ENCODE data around the gene PHF19. TPM values are rescaled to one million over a fixed set of nuclear protein-coding genes. Genes with fewer than 3 reads are reported as not detected.

The PHF19 gene
- total RNA-seq, 6 experiments from 2014 or later: 49.1 to 83.4 (median 75.7) TPM

DNA sequence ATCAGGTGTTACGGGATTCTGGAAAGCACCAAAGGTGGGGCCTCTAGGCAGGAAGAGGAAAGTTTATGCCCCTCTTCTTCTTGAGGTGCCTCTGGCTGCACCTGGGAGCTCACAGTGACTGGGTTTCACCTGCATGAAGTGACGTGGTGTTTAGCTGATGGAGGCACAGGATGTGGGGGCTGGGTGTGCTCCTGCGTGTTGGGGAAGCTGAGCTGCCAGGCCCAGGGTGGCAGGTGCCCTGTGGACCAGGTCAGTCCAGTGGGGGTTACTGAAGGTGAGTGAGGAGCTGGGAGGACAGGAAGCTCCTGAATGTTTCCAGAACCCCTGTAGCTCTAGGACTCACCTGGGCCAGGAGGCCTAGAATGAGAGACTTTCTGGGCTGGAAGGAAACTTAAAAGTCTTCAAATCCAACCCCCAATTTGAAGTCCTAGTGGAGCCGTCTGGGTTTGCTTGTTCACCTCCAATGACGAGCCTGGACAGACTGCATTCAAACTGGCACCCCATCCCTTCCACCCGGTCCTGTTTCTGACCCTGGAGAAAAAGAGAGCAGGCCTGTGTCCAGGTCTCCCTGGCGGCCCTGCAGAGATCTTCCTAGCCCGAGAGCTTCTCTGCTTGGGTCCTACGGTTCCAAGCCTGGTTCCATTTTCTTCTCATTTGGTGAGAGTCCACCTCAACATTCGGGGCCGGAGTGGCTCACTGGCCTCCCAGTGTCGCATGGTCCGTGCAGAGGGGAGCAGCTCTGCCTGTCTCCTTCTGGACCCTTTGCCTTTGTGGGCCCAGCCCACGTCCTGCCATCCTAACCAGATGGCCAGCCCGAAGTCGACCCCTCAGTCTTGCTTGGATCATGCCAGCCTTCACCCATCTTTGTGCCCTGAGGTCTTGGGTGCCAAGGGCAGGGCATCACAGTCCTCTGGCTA, 27.3 kb upstream of the PHF19 start:
- Mint-ChIP-seq H3K36me3 (ENCODE audit: low read depth) (no peaks in the 10 kb centered on the region), H3K27ac (no peak overlapping the region), H3K4me1 (ENCODE audit: low read depth) (no peaks in the 10 kb centered on the region), H3K9me3 (no peaks in the 10 kb centered on the region), H3K27me3 (ENCODE audit: insufficient read depth) (peaks cover 12% of the 10 kb centered on the region), H3K4me3 (no peak overlapping the region)
- TF ChIP-seq, protein P1, sequence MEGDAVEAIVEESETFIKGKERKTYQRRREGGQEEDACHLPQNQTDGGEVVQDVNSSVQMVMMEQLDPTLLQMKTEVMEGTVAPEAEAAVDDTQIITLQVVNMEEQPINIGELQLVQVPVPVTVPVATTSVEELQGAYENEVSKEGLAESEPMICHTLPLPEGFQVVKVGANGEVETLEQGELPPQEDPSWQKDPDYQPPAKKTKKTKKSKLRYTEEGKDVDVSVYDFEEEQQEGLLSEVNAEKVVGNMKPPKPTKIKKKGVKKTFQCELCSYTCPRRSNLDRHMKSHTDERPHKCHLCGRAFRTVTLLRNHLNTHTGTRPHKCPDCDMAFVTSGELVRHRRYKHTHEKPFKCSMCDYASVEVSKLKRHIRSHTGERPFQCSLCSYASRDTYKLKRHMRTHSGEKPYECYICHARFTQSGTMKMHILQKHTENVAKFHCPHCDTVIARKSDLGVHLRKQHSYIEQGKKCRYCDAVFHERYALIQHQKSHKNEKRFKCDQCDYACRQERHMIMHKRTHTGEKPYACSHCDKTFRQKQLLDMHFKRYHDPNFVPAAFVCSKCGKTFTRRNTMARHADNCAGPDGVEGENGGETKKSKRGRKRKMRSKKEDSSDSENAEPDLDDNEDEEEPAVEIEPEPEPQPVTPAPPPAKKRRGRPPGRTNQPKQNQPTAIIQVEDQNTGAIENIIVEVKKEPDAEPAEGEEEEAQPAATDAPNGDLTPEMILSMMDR (IDR thresholded peaks at IDR 0.05): no peak
- DNase-seq: no peak

DNA sequence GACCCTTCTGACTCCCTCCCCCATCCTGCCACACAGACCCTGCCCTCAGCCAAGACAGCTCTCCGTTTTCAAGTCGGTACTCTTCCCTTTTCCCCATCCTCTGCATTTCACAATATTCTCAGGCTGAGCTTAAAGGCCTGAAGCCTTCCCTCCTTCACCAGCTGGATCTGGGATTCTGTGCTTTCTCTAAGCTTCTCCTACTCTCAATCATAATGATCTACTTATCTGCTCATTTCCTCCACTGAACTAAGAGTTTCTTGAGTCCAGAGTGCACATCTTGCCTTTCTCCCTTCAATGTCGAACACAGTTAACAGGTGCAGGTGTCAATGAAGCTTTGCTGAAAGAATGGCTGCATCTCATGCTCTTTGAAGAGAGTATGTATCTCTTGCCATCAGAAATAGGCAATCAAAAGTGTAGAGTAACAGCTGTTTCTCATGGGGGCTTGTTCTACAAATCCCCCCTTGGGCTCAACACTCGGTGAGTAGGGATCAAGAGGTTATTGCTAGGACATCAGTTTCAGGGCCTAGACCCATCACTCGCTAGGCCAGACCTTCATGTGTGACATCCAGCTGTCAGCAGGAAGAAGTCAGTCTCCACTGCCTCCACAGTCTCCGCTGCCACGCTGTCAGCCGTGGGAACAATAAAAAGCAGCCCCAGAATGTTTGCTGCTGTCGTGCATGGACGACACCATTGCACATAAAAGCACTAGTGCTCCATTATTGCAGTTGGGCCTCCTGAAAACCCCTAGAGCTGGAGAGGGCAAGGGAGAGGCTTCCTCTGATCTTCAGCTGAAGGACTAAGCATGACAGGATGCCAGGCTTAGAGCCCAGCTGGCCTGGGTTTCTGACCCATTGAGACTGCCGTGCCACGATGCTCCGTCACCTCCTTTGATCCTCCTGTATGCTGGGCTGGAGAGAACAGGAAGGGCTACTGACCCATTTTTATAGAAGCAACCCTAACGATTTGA, 25.9 kb upstream of the PHF19 start:
- Mint-ChIP-seq H3K9me3 (no peaks in the 10 kb centered on the region), H3K4me1 (ENCODE audit: low read depth) (no peaks in the 10 kb centered on the region), H3K27ac (no peak overlapping the region), H3K4me3 (no peak overlapping the region), H3K27me3 (ENCODE audit: insufficient read depth) (peaks cover 20% of the 10 kb centered on the region), H3K36me3 (ENCODE audit: low read depth) (no peaks in the 10 kb centered on the region)
- TF ChIP-seq, protein P1 (IDR thresholded peaks at IDR 0.05): no peak
- no peak for DNase-seq

DNA sequence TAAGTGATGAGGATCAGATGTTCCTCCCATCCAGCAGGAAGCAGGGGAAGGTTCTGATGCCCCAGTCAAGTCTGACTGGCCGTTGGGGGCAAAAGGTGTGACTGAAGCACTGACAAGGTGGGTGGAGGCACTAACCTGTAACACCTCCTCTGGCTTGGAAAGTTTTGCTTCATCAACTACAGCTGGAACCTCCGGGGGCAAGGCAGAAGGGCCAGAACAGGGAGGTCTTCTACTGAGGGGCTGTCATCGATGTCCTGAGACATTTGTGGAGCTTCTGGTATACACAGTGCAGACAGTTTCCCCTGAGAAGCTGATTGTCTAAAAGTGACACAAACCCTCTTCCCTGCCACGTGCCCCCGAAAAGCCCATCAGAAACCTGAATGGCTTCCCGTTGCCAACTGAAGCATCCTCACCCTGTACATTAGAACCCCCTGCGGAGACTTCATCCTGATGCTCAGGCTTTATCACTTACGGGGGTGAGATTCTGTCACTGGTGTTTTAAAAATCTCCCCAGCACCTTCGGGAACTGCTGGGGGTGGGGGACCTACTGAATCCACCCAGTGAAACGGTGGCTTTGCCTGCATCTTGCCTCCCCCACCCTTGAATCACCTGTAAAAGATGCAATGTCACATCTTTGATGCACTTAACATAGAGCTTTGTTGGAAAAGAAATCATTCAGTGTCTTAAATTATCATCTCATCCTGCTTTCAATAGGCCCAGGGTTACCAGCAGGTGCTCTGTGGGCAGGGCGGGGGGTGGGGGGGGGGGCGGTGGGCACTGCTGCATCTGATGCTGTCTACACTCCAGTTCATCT, 25.0 kb upstream of the PHF19 start:
- H3K27ac Mint-ChIP-seq: no peak overlapping the region
- TF ChIP-seq, protein P1 (IDR thresholded peaks at IDR 0.05): no peak
- DNase-seq: no peak

DNA sequence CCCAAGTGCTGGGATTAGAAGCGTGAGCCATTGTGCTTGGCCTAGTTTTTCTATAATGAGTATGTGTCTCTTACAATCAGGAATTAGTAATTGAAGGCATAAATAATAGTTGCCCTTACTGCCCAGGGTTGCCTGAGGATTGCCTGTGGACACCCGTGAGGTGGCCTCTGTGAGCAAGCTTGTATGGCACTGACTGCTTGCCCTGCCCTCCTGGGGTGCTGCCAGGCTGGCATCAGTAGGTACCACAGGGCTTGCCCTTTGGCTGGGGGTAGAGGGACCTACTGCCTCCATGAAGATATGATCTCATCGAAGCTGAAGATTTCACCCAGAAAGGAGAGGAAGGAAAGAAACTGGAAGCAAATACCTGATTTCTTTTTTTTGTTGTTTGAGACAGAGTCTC, 23.8 kb upstream of the PHF19 start:
- no peaks in the 10 kb centered on the region for H3K4me1 Mint-ChIP-seq (ENCODE audit: low read depth)
- no peak for DNase-seq
- H3K27me3 Mint-ChIP-seq (ENCODE audit: insufficient read depth): peaks cover 22% of the 10 kb centered on the region
- H3K4me3 Mint-ChIP-seq: no peak overlapping the region
- no peaks in the 10 kb centered on the region for H3K36me3 Mint-ChIP-seq (ENCODE audit: low read depth)
- TF ChIP-seq, protein P1 (IDR thresholded peaks at IDR 0.05): no peak
- no peaks in the 10 kb centered on the region for H3K9me3 Mint-ChIP-seq
- no peak overlapping the region for H3K27ac Mint-ChIP-seq

More for the DNA sequence above, 25.0 kb upstream of the PHF19 start:
- Mint-ChIP-seq H3K36me3 (ENCODE audit: low read depth) (no peaks in the 10 kb centered on the region), H3K9me3 (no peaks in the 10 kb centered on the region), H3K4me3 (no peak overlapping the region), H3K4me1 (ENCODE audit: low read depth) (no peaks in the 10 kb centered on the region), H3K27me3 (ENCODE audit: insufficient read depth) (peaks cover 20% of the 10 kb centered on the region)
